HFFc6 (cell line): ENCODE measurements around the gene EXOSC5. TPM values are rescaled to one million over a fixed set of nuclear protein-coding genes. Genes with fewer than 3 reads are reported as not detected.
A peak's percentile ranks its signal among the peaks of the same experiment; 100 is the strongest.

Source experiments
- DNase-seq: peaks from one replicate; pipeline ENCODE4 v3.0.0-alpha.2; 2018
- H3K27ac Mint-ChIP-seq: 2 replicates; pipeline ENCODE4 v1.8.0; 2020; ENCODE audit warnings: mild to moderate bottlenecking, mixed read lengths
- H3K27me3 Mint-ChIP-seq: 2 replicates; pipeline ENCODE4 v1.8.0; 2021; ENCODE audit warnings: mild to moderate bottlenecking, moderate library complexity, mixed read lengths; ENCODE audit not compliant: insufficient read depth
- H3K36me3 Mint-ChIP-seq: 2 replicates; pipeline ENCODE4 v1.8.0; 2021; ENCODE audit warnings: low read depth, mixed read lengths
- H3K4me1 Mint-ChIP-seq: 2 replicates; pipeline ENCODE4 v1.8.0; 2020; ENCODE audit warnings: low read depth, mixed read lengths
- H3K4me3 Mint-ChIP-seq: 2 replicates; pipeline ENCODE4 v1.8.0; 2020; ENCODE audit warnings: mild to moderate bottlenecking, moderate library complexity, mixed read lengths
- H3K9me3 Mint-ChIP-seq: 2 replicates; pipeline ENCODE4 v1.8.0; 2020; ENCODE audit warnings: mild to moderate bottlenecking, mixed read lengths
- long read RNA-seq: library from polyadenylated mRNA; unstranded; transcript quantifications from one replicate; pipeline ENCODE4 v2.0.0, GENCODE V29; 2019
- total RNA-seq, 6 experiments: library from RNA; stranded (reverse); fragmentation: NEBNext Ultra II Directional; extraction: Animal tissue kit (Norgen Biotek cat#: 25700); gene quantifications; 2 replicates in 1 of 6; 3 replicates in 5 of 6; pipeline ENCODE4 v1.2.3, GENCODE V29; 2021
- TF ChIP-seq, protein P1 (sequence below): fragments of 200-600 bp; sonication (generic); IDR thresholded peaks from 2 replicates; pipeline ENCODE4 v1.5.0; 2021; ENCODE audit warnings: antibody characterized with exemption, mild to moderate bottlenecking

EXOSC5 gene
- total RNA-seq: 10 to 100 TPM; 16.5 to 23.5 (median 18.1) TPM
- long read RNA-seq, transcript EXOSC5-201 (6 exons, 1,118 nt): major isoform, 26 of 27 reads
- long read RNA-seq, partial matches to known transcripts: 0 of 27 reads
- long read RNA-seq, other reads (novel, unspliced or antisense): 1 of 27 reads

DNA sequence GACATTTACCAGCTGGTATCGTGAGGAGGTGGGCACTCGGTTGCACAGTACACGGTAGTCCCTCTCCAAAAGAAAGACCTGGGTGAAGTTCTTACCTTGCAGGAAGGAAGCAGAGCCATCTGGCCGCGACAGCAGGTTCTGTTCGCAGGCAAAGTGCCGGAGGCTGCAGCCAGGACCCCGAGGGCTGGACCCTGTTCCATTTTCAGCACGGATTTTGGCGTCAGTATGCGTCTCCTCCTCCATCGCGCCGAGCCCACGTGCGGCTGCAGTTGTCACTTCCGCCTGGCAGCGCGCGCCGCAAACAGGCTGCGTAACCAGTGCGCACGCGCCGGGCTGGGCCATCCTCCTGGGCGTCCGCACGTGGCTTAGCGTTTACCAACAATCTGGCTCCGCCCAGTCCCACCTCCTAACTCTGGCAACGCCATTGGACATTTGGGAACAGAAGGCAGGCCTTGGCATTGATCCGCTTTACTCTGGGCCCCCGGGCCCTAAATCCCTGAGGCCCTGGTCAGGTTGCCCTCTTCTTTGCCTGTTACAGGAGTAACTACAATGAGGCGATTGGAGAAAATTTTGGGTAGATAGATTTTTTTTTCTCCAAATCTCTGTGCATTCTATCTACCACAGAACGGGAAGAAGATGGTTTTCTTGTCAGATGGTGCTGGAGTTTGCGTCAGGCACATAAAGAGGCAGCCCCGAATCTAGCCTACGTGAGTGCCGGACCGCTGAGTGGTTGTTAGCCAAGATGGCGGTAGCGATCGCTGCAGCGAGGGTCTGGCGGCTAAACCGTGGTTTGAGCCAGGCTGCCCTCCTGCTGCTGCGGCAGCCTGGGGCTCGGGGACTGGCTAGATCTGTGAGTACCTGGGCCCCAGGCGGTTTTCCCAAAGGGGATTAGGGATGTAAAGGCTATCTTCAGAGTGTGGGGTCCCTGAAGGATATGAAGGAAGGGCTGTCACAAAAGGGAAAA lies at the start of gene EXOSC5, which contains the start of gene BCKDHA:
Gene EXOSC5 (minus strand): TSS at position 274 of the 964 bp plus-strand sequence. CDS start 31 bp downstream, at position 243.
Gene BCKDHA (plus strand): TSS at position 733 of the 964 bp plus-strand sequence. CDS start 10 bp downstream, at position 743.
- H3K4me1 Mint-ChIP-seq: peaks cover 44% of the 10 kb centered on the region
- H3K27ac Mint-ChIP-seq: peak within 1 kb of the TSS; percentile 100
- DNase-seq: peak; percentile 100
- no peaks in the 10 kb centered on the region for H3K27me3 Mint-ChIP-seq
- H3K9me3 Mint-ChIP-seq: no peaks in the 10 kb centered on the region
- no peaks in the 10 kb centered on the region for H3K36me3 Mint-ChIP-seq
- H3K4me3 Mint-ChIP-seq: peak within 1 kb of the TSS; percentile 98
- TF ChIP-seq, protein P1, sequence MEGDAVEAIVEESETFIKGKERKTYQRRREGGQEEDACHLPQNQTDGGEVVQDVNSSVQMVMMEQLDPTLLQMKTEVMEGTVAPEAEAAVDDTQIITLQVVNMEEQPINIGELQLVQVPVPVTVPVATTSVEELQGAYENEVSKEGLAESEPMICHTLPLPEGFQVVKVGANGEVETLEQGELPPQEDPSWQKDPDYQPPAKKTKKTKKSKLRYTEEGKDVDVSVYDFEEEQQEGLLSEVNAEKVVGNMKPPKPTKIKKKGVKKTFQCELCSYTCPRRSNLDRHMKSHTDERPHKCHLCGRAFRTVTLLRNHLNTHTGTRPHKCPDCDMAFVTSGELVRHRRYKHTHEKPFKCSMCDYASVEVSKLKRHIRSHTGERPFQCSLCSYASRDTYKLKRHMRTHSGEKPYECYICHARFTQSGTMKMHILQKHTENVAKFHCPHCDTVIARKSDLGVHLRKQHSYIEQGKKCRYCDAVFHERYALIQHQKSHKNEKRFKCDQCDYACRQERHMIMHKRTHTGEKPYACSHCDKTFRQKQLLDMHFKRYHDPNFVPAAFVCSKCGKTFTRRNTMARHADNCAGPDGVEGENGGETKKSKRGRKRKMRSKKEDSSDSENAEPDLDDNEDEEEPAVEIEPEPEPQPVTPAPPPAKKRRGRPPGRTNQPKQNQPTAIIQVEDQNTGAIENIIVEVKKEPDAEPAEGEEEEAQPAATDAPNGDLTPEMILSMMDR: 0 out of 2 replicates have a peak, but pooled peaks have one; percentile 11

DNA sequence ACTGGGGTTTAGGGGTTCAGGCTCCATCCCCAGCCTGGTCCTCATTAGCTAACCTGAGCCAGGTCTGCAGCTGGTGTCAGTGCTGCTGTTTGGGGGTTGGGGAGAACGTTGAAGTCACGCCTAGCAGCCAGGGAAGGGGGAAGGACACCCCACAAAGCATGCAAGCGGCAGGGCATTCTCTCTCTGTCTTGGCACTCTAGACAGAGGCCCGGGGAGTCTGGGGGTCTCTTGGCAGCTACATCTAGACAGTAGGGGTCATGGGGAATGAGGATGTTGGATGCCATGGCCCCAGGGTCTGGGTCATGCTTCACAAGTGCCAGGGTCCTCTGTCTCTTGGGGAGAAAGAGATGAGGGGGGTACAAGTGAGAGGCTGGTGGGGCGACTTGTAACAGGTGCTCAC lies 48.4 kb upstream of the EXOSC5 start:
- H3K27me3 Mint-ChIP-seq: peaks cover 38% of the 10 kb centered on the region
- H3K27ac Mint-ChIP-seq: no peak overlapping the region
- H3K4me1 Mint-ChIP-seq: peaks cover 7% of the 10 kb centered on the region; the same call in 1 of the 2 replicates
- DNase-seq: no peak
- no peaks in the 10 kb centered on the region for H3K9me3 Mint-ChIP-seq
- TF ChIP-seq, protein P1: no peak
- H3K36me3 Mint-ChIP-seq: no peaks in the 10 kb centered on the region
- H3K4me3 Mint-ChIP-seq: no peak overlapping the region

DNA sequence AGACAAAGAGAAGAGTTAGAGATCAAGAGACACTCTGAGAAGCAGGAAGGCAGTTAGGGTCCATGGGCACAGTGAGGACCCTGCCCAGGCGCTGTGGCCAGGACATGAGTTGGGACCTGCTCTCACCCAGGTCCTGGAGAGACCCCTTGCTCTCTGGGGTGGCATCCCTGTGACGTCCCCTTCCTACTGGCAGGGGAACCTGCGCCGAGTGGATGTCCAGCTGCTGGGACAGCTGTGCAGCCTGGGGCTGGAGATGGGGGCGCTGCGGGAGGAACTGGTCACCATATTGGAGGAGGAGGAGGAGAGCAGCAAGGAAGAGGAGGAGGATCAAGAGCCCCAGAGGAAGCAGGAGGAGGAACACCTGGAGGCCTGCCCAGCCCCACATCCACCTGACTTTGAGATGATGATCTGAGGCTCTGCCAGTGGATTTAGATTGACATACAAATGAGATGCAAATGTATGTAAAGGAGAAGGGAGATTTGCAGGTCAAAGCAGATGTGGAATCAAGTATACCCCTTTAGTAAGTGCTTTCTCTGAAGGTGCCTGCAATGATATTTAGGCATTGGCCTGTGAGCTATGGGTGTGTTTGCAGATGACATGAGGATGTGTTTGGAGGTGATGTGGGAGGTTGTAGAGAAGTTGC lies 46.8 kb upstream of the EXOSC5 start:
- Mint-ChIP-seq H3K27ac (no peak overlapping the region), H3K36me3 (no peaks in the 10 kb centered on the region), H3K4me3 (no peak overlapping the region), H3K9me3 (no peaks in the 10 kb centered on the region), H3K27me3 (peaks cover 34% of the 10 kb centered on the region), H3K4me1 (peaks cover 10% of the 10 kb centered on the region; the same call in 1 of the 2 replicates)
- TF ChIP-seq, protein P1: no peak; the same call in 1 of the 2 replicates
- DNase-seq: no peak

DNA sequence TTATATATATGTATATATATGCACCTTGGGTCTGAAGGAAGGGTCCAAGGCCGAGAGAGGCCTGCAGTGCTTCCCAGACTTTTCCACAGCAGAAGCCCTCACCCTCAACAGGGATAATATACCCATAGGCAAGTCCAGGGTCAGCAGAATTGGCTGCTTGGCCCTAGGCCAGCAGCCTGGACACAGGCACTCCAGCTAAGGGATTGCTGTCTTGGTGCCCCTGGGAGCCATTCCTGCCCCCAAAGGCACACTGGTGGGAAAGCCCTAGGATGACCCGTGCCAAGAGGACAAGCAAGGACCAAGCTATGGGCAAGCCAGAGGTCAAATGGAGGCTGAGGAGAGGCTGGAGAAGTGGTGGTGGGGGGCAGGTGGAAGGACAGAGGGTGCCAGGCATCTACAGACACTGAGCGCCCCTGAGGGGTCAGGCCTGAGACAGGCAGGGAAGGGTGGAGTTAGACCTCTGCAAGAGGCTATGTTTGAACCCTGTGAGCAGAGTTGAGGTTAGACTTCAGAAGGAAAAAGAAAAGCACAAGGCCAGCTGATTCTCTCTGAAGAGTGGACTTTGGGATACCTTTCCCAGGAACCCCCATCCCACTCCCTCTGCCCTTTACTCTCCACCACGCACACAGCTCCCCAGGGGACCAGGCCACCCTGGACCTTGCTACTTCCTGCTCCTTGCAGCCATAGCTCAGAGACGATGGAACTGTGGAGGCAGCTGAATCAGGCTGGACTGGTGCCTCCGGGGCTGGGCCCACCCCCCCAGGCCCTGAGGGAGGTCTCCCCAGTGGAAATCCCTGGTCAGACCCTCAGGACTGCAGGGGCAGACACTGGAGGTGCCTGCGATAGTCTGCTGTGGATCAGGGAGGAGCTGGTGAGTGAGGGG lies 45.6 kb upstream of the EXOSC5 start, which contains the start of gene ERICH4:
Gene ERICH4 (plus strand): TSS at position 684 of the 883 bp plus-strand sequence. CDS start 14 bp downstream, at position 698.
- TF ChIP-seq, protein P1: no peak
- Mint-ChIP-seq H3K27ac (no peak within 1 kb of the TSS), H3K27me3 (peaks cover 28% of the 10 kb centered on the region), H3K9me3 (no peaks in the 10 kb centered on the region), H3K4me1 (peaks cover 10% of the 10 kb centered on the region; the same call in 1 of the 2 replicates), H3K36me3 (peaks cover 6% of the 10 kb centered on the region; the same call in 1 of the 2 replicates), H3K4me3 (no peak within 1 kb of the TSS)
- no peak for DNase-seq
